ENCODE results near the gene N4BP2L2. TPM values are rescaled to one million over a fixed set of nuclear protein-coding genes. Genes with fewer than 3 reads are reported as not detected.

N4BP2L2 gene
- polyA plus RNA-seq, 1 donor (not counting 4 experiments of a cell fraction or from before 2014, with no cell fraction given) = 75.4 TPM

GRCh38 chr13:32390048-32390447 is 148.5 kb downstream of the N4BP2L2 start:
- dilution Hi-C loops (cut with MboI; ENCODE audit: extremely low pct_ligation_motif_present, low sequenced_read_pairs) = no loop called here
- DNase-seq (ENCODE audit: low read depth, low spot score) (no peak), FAIRE-seq (no peak)
- Histone ChIP-seq H3K9me1 (ENCODE audit: control insufficient read depth, extremely low read depth, insufficient read depth, low read length) (no peaks in the 10 kb centered on the region), H3K4me1 (ENCODE audit: control insufficient read depth, extremely low read depth, insufficient read depth, low read length) (peaks cover 3% of the 10 kb centered on the region), H3K36me3 (ENCODE audit: control insufficient read depth in 2 of 2, extremely low read depth in 1 of 2, insufficient read depth in 2 of 2, low read length in 2 of 2) (peaks cover 0 to 3% of the 10 kb centered on the region in 2 experiments), H3K9me3 (ENCODE audit: control insufficient read depth, low read depth, low read length) (no peaks in the 10 kb centered on the region), H3K27ac (ENCODE audit: control insufficient read depth, insufficient read depth, low read length) (no peak overlapping the region), H3K9ac (ENCODE audit: control insufficient read depth, extremely low read depth, insufficient read depth, low read length) (no peak overlapping the region), H2AFZ (ENCODE audit: control insufficient read depth, low read length) (no peak overlapping the region), H3K4me3 (ENCODE audit: control insufficient read depth in 2 of 3, extremely low read depth in 1 of 3, insufficient read depth in 2 of 3, low read depth in 1 of 3, low read length in 3 of 3) (no peak overlapping the region), H3K27me3 (ENCODE audit: control insufficient read depth, extremely low read depth, insufficient read depth, low read length) (no peaks in the 10 kb centered on the region), H4K20me1 (ENCODE audit: control insufficient read depth, extremely low read depth, insufficient read depth, low read length) (no peaks in the 10 kb centered on the region), H3K4me2 (ENCODE audit: control insufficient read depth, extremely low read depth, insufficient read depth, low read depth, low read length) (no peak overlapping the region), H3K79me2 (ENCODE audit: control insufficient read depth, insufficient read depth, low read length) (no peaks in the 10 kb centered on the region)
- TF ChIP-seq EZH2 (IDR thresholded peaks at IDR 0.05; ENCODE audit: low read length) = no peak
- no peak for TF ChIP-seq CTCF (optimal IDR thresholded peaks at IDR 0.05 in 1 of 3, IDR thresholded peaks at IDR 0.05 in 1 of 3, conservative IDR thresholded peaks at IDR 0.05 in 1 of 3; ENCODE audit: extremely low read depth in 1 of 3, insufficient read depth in 2 of 3, low read length in 3 of 3)

DNA sequence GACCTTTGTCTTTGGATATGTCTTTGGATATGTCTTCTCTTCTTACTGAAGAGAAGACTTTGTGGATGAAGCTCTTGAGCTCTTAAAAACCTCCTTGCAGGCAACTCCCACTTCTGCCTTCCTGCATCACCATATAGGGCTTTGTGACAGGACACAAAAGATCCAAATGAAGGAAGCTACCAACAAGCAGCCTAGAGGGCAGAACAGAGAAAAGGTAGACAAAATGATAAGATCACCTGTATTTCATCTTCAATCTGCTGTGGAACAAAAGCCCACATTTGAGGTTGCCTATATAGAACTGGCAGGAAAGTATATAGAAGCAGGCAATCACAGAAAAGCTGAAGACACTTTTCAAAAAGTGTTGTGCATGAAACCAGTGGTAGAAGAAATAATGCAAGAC is 153.2 kb downstream of the N4BP2L2 start:
- DNase-seq (ENCODE audit: low read depth, low spot score) = no peak
- no peaks in the 10 kb centered on the region for H4K20me1 ChIP-seq (ENCODE audit: control insufficient read depth, extremely low read depth, insufficient read depth, low read length)
- TF ChIP-seq CTCF (optimal IDR thresholded peaks at IDR 0.05 in 1 of 3, IDR thresholded peaks at IDR 0.05 in 1 of 3, conservative IDR thresholded peaks at IDR 0.05 in 1 of 3; ENCODE audit: extremely low read depth in 1 of 3, insufficient read depth in 2 of 3, low read length in 3 of 3) (no peak), EZH2 (IDR thresholded peaks at IDR 0.05; ENCODE audit: low read length) (no peak)
- H3K4me1 ChIP-seq (ENCODE audit: control insufficient read depth, extremely low read depth, insufficient read depth, low read length) = peaks cover 3% of the 10 kb centered on the region
- H3K27ac ChIP-seq (ENCODE audit: control insufficient read depth, insufficient read depth, low read length) = no peak overlapping the region
- no peak overlapping the region for H3K4me2 ChIP-seq (ENCODE audit: control insufficient read depth, extremely low read depth, insufficient read depth, low read depth, low read length)
- peaks cover 0 to 7% of the 10 kb centered on the region in 2 experiments for H3K36me3 ChIP-seq (ENCODE audit: control insufficient read depth in 2 of 2, extremely low read depth in 1 of 2, insufficient read depth in 2 of 2, low read length in 2 of 2)
- no peaks in the 10 kb centered on the region for H3K9me3 ChIP-seq (ENCODE audit: control insufficient read depth, low read depth, low read length)
- no peak overlapping the region for H2AFZ ChIP-seq (ENCODE audit: control insufficient read depth, low read length)
- dilution Hi-C loops (cut with MboI; ENCODE audit: extremely low pct_ligation_motif_present, low sequenced_read_pairs) = no loop called here
- no peaks in the 10 kb centered on the region for H3K27me3 ChIP-seq (ENCODE audit: control insufficient read depth, extremely low read depth, insufficient read depth, low read length)
- no peak overlapping the region for H3K4me3 ChIP-seq (ENCODE audit: control insufficient read depth in 2 of 3, extremely low read depth in 1 of 3, insufficient read depth in 2 of 3, low read depth in 1 of 3, low read length in 3 of 3)
- no peak for FAIRE-seq
- H3K9ac ChIP-seq (ENCODE audit: control insufficient read depth, extremely low read depth, insufficient read depth, low read length) = no peak overlapping the region
- H3K9me1 ChIP-seq (ENCODE audit: control insufficient read depth, extremely low read depth, insufficient read depth, low read length) = no peaks in the 10 kb centered on the region
- no peaks in the 10 kb centered on the region for H3K79me2 ChIP-seq (ENCODE audit: control insufficient read depth, insufficient read depth, low read length)

Measured in keratinocyte (primary cell).